ENCODE data around the gene ACOT6. TPM values are rescaled to one million over a fixed set of nuclear protein-coding genes. Genes with fewer than 3 reads are reported as not detected.
"Not testable (repeated sequence)": the region's sequence is repeated elsewhere in the genome, so short reads cannot be mapped to it uniquely, and the experiment has no call there.

The ACOT6 gene, protein sequence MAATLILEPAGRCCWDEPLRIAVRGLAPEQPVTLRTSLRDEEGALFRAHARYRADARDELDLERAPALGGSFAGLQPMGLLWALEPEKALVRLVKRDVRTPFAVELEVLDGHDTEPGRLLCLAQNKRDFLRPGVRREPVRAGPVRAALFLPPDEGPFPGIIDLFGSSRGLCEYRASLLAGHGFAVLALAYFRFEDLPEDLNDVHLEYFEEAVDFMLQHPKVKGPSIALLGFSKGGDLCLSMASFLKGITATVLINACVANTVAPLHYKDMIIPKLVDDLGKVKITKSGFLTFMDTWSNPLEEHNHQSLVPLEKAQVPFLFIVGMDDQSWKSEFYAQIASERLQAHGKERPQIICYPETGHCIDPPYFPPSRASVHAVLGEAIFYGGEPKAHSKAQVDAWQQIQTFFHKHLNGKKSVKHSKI
- total RNA-seq, result not detected

DNA sequence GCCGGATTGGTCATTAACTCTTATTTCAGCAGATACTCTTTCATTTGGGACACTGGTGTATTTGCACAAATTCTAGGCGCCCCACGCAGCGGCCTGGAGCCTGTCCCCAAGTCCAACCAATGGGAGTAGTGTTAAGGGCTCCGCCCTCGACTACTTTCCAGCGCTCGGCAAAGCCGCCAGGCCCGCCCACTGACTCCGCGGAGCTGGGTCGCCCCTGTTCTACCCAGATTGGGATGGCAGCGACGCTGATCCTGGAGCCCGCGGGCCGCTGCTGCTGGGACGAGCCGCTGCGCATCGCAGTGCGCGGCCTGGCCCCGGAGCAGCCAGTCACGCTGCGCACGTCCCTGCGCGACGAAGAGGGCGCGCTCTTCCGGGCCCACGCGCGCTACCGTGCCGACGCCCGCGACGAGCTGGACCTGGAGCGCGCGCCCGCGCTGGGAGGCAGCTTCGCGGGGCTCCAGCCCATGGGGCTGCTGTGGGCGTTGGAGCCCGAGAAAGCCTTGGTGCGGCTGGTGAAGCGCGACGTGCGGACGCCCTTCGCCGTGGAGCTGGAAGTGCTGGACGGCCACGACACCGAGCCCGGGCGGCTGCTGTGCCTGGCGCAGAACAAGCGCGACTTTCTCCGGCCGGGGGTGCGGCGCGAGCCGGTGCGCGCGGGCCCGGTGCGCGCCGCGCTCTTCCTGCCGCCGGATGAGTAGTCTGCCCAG lies at the start of gene ACOT6:
ACOT6 (plus strand) TSS at position 179 of the 707 bp plus-strand sequence; CDS start at position 234, 55 bp downstream.
- peak; percentile 68 for DNase-seq (ENCODE audit: low spot score)

- not testable (repeated sequence) for DNase-seq (ENCODE audit: low spot score)
These were observed 49.6 kb upstream of the ACOT6 start for GRCh38 chr14:73562696-73563095.

DNA sequence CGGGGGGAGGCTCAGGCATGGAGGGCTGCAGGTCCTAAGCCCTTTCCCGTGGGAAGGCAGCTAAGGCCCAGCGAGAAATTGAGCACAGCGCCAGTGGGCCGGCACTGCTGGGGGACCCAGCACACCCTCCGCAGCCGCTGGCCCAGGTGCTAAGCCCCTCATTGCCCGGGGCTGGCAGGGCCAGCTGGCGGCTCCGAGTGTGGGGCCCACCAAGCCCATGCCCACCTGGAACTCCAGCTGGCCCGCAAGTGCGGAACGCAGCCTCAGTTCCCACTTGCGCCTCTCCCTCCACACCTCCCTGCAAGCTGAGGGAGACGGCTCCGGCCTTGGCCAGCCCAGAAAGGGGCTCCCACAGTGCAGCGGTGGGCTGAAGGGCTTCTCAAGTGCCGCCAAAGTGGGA lies 45.9 kb upstream of the ACOT6 start:
- DNase-seq (ENCODE audit: low spot score), result not testable (repeated sequence)

GRCh38 chr14:73566935-73567334 lies 45.4 kb upstream of the ACOT6 start:
- DNase-seq (ENCODE audit: low spot score), result not testable (repeated sequence)

DNA sequence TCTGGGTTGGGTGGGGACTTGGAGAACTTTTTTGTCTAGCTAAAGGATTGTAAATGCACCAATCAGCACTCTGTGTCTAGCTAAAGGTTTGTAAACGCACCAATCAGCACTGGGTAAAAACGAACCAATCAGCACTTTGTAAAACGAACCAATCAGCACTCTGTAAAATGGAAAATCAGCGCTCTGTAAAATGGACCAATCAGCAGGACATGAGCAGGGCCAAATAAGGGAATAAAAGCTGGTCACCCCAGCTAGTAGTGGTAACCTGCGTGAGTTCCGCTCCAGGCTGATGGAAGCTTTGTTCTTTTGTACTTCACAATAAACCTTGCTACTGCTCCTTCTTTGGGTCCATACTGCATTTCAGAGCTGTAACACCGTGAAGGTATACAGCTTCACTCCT lies 45.0 kb upstream of the ACOT6 start:
- DNase-seq (ENCODE audit: low spot score), result no peak

DNA sequence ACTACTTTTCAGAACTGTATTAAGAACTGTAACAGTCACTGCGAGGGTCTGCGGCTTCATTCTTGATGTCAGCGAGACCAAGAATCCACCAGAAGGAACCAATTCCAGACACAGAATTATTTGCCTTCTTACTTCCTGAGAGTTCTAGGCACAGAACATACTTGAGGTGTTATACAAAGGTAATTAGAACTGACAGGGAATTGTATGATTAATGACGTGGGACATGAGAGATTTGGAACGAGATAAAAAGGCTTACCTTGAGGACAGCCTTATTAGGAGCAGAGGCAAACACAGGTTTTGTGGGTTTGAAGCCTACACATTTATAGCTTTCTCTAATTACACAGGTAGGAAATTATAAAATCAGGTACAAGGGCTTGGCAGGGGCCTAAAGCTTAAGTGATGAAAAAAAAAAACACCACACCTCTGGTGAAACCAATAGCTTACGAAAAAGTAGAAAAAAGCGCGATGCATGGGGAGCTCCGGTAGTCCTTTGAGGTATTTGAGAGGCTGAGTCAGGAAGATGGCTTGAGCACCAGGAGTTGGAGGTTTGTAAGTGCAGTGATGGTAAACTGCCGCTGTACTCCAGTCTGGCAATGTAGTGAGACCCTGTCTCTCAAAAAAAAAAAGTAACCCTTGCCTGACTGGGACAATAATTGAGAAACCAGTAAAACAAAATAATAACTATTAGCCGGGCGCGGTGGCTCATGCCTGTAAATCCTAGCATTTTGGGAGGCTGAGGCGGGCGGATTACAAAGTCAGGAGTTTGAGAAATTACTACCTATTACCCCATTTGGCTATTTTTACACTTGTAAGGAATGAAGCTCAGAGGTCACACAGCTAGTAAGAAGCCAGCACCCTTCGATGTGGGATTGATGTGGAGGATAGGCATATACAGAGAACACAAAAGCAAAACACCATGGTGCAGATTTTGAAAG lies 44.1 kb upstream of the ACOT6 start:
- no peak for DNase-seq (ENCODE audit: low spot score)

GRCh38 chr14:73568886-73569184 lies 43.5 kb upstream of the ACOT6 start:
- not testable (repeated sequence) for DNase-seq (ENCODE audit: low spot score)

GRCh38 chr14:73569185-73569958 lies 42.9 kb upstream of the ACOT6 start, which contains the start of gene ACOT2:
TSS of gene ACOT2 (plus strand) at chr14:73569213. CDS start at chr14:73569241, 28 bp downstream.
- peak; percentile 86 for DNase-seq (ENCODE audit: low spot score)

DNA sequence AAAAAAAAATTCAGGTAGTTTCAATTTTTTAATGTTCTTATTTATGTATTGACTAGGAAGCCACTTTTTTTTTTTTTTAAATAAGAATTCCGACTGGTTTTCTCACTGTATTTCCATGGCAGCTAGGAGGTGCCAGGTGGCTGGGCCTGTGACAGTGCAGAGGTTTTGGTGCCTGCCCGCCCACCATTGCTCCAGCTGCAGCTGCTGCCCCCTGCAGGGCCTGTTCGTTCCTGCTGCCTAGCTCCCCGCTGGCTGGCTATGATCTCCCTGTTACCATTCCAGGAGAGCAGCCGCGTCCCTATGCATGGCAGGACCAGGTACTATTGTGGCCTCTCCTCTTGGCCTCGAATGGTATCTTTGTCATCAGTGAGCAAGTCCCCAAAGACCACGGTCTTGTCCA lies 41.4 kb upstream of the ACOT6 start:
- DNase-seq (ENCODE audit: low spot score), result peak; percentile 64

- not testable (repeated sequence) for DNase-seq (ENCODE audit: low spot score)
These were observed 39.3 kb upstream of the ACOT6 start for GRCh38 chr14:73573034-73573433.

- not testable (repeated sequence) for DNase-seq (ENCODE audit: low spot score)
These were observed 38.6 kb upstream of the ACOT6 start for GRCh38 chr14:73573740-73574139.

GRCh38 chr14:73574251-73574650 lies 38.1 kb upstream of the ACOT6 start:
- DNase-seq (ENCODE audit: low spot score), result not testable (repeated sequence)

GRCh38 chr14:73576391-73576790 lies 35.9 kb upstream of the ACOT6 start:
- no peak for DNase-seq (ENCODE audit: low spot score)

GRCh38 chr14:73577214-73577613 lies 35.1 kb upstream of the ACOT6 start:
- DNase-seq (ENCODE audit: low spot score), result not testable (repeated sequence)

DNA sequence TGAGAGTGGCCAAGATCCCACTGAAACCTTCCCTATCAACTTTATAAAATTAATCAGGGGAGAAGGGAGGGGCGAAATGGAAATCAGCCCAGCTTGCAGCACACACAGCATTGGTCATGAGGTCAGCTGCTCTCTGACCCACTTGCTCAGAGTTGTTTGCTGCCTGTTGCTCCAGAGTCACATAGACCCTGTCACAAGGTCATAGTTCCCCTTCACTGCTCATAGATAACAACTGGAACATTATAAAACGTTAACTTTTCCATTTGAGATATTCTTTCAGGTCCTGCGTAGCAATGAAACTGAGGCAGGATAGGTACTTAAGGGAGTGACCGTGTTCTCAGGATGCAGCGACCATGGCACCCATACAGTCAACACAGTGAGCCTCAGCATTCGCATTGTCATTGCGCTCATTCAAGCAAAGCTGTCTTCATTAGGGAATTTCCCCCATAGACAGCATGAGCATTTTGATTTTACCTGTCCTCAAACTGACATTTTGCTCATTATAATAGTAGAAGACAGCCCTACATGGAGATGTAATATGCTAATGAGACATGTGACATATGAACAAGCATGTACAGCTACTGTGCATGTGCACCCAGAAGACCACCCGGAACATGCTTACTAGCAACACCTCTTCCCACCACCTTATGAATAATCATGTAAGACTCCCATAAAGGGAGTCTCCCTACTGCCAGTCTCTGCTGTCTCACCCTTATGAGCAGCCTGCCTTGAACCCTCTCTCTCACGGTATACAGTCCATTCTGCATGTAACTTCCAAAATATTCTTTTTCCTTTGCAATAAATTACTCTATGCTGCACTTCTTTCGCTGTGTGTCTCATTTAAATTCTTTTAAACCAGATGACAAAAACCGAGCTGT lies 30.0 kb upstream of the ACOT6 start:
- not testable (repeated sequence) for DNase-seq (ENCODE audit: low spot score)

- no peak for DNase-seq (ENCODE audit: low spot score)
These were observed 23.6 kb upstream of the ACOT6 start for GRCh38 chr14:73588695-73589094.

DNA sequence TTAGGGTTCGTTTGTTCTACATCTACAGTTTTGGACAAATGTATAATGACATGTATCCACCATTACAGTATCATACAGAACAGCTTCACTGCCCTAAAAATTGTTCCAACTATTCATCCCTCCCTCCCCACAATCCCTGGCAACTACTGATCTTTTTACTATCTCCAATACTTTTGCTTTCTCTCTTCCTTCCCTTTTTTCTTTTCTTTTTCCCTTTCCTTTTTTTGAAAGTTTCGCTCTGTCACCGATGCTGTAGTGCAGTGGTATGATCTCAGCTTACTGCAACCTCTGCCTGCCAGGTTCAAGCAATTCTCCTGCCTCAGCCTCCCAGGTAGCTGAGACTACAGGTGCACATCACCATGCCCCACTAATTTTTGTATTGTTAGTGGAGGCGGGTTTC lies 23.2 kb upstream of the ACOT6 start:
- DNase-seq (ENCODE audit: low spot score), result no peak

DNA sequence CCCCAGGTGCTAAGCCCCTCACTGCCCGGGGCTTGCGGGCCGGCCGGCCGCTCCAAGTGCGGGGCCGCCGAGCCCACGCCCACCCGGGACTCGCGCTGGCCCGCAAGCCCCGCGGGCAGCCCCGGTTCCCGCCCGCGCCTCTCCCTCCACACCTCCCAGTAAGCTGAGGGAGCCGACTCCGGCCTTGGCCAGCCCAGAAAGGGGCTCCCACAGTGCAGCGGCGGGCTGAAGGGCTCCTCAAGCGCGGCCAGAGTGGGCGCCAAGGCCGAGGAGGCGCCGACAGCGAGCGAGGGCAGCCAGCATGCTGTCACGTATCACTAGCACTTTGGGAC lies 21.7 kb upstream of the ACOT6 start:
- not testable (repeated sequence) for DNase-seq (ENCODE audit: low spot score)

DNA sequence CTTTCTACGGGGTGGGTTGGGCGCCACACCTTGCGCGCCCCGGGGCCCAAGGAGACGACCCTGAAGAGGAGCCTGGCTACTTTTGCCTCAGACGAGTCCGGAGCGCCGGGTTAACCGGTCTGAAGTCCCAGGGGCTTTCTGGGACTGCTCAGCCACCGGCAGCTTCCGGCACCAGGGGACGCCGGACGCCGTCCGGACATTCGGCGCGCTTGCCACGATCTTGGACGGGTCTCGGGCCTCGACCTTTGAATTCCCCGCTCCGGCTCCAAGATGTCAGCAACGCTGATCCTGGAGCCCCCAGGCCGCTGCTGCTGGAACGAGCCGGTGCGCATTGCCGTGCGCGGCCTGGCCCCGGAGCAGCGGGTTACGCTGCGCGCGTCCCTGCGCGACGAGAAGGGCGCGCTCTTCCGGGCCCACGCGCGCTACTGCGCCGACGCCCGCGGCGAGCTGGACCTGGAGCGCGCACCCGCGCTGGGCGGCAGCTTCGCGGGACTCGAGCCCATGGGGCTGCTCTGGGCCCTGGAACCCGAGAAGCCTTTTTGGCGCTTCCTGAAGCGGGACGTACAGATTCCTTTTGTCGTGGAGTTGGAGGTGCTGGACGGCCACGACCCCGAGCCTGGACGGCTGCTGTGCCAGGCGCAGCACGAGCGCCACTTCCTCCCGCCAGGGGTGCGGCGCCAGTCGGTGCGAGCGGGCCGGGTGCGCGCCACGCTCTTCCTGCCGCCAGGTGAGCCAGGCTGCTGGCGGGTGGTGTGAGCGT lies 20.4 kb upstream of the ACOT6 start, which contains the start of gene ACOT4:
ACOT4 (plus strand) TSS at position 184 of the 760 bp plus-strand sequence; CDS start at position 271, 87 bp downstream.
- DNase-seq (ENCODE audit: low spot score), result peak; percentile 16

All from mucosa of gallbladder (tissue), 1 donor.